Stimulated activated CD8-positive, alpha-beta memory T cell treated with anti-CD3 and anti-CD28 coated beads, Interleukin-2, amount 100 ng/mL, for 48 hours (primary cell): ENCODE results near the gene UBE2E3.

Experiments used
- DNase-seq, 2 donors: peaks; one replicate each; pipeline ENCODE4 v3.0.0-alpha.2; 2020; ENCODE audit warnings: low read depth in 2 of 2

The UBE2E3 gene

DNA sequence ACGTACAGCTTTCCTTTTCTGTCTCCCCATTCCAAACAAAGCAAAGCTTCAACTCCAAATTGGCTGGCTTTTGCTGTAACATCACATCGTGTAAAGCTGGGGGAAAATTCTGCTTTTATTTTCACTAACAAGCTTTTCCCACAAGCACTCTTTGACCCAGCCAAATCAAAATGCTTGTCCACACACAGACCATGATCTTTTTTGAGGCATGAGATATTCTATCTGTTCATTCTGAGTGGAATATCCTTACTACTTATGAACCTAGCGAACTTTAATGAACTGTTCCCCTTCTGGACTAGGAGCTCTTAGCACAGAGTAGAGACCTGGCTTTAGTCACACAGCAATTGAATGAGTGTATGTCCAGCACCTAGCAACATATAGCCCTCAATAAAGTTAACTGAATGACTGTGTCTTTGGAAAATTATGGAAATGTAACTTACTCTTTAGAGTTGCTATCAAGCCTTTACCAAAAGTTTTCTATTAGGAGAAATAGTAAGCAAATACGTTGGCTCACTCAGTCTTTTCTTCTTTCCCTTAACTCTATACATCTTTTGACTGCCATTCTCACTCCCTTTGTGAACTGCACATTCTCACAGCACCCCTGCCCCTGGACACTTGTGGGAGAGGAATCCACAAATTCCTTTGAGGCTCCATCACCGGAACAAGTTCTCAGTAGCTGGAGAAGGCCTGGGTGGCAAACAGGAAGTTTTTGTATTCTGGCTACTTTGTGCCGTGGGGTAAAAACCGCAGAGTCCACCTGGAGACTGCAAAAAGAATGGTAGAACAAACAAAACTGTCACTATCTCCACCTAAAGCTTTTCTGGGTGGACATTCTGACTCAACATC is 1.3 kb upstream of the UBE2E3 start:
- no peak for DNase-seq

DNA sequence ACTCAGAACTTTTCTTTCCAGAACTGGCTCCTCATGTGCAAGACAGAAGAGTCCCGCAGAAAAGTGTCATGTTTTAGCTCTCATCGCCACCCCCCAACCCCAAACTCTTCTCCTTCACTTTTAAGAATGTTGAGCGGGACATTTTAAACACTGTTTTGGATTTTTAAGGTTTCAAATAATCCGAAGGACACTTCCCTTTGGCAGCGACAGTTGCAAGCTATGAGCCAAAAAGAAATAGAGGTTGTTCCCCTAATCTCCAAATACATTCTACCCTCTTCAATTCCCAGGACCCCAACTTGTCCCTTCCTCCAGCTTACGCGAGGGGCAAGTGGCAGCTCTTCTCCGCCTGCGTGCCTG is 678 bp upstream of the UBE2E3 start:
- no peak for DNase-seq

DNA sequence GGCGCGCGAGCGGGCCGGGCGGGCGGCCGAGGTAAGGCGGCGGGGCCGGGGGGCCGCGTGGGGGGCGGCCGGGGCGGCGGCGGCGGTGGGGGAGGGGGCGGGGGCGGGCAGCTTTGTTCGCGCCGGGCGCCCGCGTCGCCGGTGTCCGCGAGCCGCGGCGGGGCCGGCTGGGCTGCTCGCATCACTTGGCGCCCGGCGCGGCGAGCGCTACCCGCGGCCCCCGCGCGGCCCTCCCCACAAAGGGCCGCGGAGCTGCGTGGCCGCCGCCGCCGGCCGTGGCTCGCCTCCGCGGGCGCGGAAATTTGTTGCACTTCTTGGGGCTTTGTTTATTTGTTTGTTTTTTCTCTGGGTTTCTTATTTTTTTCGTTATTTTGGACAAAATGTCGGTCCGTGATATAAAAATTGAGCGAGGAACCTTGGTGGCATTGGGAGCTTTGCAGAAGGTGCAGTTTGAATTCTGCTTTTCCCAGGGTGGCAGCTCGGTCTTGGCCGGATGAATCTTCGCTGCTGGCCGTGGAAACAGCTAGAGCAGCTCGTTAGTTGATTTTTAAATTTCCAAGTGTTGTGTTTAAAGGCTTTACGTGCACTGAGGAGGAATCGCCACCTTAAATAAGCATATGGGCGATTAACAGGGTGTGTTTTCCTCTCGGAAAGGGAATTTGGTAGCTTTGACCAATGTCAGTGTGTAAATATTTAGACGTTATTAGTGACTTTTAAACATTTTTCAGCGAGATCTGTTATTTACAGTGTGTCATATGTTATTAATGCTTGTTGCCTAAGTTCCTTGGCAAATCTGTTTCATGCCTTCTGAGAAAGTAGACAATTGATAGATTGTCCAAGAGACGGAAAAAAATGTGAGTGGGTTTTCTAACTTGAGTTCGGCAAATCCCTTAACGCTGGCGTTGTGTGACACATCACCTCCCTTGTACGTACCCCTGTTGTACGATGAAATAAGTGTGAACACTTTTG is 822 bp downstream of the UBE2E3 start:
- no peak for DNase-seq

DNA sequence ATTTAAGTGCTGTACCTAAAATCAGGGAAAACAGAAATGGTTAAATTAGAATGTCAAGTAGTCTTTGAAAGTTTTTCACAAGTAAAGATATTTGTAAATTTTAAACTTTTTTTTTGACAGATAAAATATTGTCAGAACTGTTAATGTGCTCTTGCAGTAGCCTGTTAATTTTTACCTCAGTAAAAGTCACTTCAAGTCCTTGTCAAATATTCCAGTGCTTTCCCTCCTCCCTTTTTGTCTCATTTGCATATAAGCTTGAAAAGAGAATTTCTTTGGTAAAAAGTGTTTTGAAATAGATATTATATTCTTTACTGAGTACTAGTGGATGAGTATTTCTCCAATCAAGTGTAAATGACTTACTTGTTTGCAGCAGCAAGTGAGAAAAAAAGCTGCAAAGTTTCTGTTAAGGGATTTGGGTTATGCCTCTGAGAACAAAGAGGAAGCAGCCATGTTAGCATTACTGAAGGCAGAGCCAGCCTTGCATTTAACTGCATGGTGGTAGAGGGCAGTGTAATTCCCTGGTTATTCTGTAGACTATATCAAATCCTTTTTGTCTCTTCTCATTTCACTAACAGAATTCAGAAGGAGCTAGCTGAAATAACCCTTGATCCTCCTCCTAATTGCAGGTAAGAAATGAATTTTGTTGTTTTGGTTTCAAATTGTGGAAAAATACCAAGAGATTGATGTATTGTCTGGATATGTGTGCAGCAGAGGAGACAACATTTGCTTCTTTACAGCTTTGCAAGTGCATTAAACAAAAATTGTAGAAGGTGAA is 3.2 kb downstream of the UBE2E3 start:
- no peak for DNase-seq

DNA sequence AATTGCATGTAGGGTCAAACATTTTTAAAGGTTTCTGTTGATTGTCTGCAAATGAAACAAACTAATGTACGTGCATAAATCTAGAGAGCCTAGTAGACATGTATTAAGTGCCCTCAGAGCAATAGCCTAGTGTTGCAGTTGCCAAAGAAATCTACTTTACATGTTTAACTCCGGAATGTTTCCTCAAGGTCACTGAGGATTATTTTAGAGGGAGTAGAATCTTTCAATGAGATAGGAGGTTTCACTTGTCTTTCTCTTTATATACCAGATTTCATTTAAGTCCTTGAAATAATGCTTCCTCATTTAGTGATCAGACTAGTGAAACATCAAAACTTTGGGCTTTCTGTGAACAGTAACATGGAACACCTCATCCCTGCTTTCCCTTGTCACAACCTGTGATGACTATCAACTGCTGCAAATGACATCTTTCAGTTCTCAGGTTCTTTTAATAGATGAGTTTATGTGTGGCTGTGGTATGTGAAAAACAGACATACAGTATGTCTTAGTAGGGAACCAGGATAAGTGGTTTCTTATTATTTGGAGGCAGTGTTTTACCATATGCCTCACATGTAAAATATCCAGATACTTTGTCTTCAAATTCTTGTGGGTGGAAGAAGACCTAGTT is 5.5 kb downstream of the UBE2E3 start:
- no peak for DNase-seq

DNA sequence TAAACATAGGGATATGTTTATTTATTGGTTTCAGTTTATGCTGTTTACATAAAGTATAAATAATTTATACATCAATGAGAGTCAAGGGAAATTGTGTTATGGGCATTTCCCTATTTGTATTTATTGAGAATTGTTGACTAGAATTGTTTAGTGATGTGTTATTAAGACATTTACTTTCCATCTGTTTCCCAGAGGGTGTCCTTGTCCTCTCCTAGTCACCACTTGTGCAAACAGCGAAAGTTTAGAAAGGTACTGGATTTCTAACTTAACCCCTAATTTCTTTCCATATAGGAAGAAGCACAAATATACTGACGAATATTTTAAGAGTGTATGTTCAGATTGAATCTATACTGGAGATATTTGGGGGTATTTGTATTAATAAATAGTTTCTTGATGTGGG is 6.7 kb downstream of the UBE2E3 start:
- DNase-seq, result no peak

DNA sequence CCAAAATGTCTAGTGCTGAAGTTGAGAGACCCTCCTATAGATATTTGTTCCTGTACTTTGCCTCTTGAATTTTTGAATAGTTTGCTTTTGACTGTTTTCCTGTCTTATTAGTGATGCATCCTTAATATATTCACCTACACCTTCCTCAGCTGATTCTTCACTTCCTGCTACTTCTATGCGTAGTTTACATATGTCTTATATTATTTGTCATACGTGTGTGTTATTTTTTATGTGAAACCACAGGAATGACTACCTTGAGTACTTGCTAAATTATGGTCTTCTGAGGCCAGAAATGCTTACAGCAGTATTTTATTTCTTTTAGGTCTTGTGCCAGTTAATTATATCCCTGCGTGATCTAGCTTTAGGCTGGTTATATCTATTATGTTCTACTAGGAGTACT is 9.9 kb downstream of the UBE2E3 start:
- no peak for DNase-seq

DNA sequence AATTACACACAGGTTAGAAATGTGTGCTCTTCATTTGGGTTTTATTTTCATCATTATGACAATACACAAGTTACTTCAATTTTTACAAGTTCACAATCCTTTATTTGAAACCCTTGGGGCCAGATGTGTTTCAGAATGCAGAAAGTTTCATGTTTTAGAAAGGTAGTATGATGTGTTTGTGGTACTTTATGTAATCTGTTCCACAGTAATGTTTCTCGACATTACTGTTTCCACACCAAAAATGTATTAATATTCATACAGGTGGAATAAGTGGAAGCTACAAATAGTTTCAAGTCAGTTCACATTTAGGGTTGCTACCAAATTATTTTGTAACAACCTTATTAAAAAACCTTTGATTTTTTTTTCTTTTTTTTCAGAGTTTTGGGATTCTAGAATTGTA is 10.4 kb downstream of the UBE2E3 start:
- DNase-seq, result no peak

DNA sequence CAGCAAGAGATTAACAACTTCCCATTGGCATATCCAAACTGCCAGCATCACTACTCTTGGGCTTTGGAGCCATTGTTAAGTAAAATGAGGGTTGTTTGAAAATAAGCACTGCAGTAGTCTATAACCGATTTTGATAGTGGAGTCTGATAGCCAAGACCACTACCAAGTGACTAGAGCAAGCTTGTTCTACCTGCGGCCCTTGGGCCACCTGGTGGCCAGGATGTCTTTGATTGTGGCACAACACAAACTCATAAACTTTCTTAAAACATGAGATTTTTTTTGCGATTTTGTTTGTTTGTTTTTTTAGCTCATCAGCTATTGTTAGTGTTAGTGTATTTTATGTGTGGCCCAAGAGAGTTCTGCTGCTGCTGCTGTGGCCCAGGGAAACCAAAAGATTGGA is 11.0 kb downstream of the UBE2E3 start:
- no peak for DNase-seq

DNA sequence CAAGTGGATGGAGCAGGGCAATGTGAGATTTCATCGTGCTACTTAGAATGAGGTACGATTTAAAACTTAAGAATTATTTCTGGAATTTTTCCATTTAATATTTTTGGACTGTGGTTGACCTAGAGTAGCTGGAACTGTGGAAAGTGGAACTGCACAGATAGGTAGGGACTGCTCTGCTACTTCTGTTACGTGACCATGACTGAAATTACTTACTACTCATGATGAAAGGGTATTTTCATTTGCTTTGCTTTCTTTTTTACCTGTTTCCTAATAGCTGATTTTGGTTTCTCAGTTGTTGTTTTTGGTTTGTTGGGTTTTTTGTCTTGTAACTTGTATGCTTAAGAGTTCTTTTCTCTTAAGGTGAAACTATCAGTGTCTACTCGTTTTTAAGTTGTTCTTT is 11.4 kb downstream of the UBE2E3 start:
- DNase-seq, result no peak

DNA sequence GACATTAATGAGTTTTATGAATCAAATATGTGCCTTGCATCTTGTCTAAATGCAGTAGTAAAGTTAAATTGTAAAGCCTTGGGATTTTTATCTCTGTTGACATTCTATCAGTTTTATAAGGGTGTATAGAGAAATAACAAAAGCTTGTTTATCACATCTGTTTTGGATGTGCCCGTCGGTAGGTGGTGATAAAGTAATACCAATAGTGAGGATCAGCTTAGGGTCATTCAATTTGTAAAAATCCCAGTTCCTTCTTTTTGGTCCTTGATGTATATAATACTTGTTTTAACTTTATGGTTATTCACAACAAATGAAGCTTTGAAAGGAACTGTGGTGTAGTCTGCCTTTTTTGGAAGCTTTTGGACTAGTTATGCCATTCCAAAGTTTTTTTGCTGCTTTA is 12.6 kb downstream of the UBE2E3 start:
- DNase-seq, result no peak

DNA sequence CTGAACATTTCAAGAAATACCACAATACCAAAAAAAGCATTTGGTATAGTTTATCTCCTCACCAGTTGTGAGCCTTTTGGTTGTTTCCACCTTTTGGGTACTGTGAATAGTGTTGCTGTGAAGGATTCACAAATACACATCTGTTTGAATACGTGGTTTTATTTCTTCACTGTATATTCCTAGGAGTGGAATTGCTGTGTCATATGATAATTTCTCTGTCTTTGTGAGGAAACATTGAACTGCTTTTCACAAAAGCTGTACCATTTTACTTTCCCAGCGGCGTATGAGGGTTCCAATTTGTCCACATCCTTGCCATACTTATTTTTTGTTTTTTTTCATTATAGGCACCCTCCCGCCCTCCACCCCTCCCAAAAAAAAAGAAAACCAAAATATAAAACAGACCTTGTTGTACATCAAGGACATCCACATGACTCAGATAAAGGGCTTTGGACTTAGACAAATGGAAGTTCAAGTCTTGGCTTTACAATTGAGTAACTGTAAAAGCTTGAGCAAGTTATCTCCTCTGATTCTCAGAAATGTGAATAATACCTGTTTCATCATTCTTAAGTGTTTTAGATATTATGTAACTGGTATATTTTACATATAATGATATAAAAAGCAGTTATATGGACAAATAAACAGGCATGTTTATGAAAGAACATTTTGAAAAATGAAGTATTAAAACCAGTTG is 19.0 kb downstream of the UBE2E3 start:
- no peak for DNase-seq

DNA sequence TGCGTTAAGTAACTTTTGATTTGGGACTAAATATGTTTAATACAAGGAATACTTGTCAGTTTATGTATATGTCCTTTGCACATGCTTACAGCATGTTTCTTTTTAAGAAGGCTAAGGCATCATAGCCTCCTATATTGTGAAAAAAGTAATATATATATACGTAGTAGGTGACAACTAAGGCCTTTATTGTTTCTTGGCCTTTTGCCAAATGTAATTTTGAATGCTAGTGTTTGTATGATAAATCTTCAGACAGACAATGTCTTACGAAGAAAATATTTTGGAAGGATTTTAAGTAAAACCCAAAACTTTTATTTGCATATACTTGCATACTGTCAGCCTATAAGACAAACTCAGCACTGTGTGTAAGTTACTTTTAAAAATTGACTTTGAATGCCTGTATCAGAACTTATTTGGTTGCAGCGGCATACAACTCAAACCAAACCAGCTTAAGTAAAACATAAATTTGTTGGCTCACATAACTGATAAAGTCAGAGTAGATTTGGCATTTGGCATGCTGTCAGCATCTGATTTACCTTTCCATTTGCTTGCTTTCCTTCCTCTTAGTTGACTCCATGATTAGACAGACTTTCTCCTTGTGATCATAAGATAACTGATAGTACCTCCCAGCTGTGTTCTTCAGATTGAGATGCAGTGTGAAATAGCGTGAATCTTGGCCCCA is 24.4 kb downstream of the UBE2E3 start:
- DNase-seq, result no peak

DNA sequence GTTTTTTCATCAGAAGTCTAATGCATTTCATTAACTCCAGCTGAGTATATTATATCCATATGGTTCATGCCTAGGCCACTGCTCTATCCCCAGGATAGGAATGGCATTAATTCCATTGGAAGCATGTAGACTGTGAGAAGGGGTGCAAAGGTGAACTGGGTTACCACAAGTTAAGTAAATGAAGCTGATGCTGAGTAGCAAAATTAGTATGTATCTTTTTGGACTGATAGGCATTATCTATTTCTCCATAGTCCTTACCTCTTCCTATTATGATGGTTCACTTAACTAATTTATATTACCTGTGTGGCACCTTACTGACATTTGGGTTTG is 24.9 kb downstream of the UBE2E3 start:
- DNase-seq, result no peak

DNA sequence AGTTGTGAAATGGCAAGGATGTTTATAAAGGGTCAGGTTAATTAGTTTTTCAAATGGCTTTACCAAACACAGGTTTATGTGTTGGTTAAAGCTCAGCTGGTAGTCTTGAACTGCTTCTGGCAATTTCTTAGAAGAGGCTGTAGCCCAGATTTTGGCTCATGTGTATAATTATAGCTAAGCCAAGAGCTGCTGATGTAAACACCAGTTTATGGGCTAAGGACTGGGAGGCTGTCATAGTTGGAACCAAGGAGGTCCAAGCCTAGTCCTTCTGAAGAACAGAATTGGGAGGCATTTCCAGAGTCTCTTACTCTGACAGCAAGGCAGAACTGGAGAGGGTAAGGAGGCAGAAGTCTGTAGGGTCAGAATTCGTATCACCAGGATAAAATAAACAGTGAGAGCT is 25.4 kb downstream of the UBE2E3 start:
- no peak for DNase-seq

DNA sequence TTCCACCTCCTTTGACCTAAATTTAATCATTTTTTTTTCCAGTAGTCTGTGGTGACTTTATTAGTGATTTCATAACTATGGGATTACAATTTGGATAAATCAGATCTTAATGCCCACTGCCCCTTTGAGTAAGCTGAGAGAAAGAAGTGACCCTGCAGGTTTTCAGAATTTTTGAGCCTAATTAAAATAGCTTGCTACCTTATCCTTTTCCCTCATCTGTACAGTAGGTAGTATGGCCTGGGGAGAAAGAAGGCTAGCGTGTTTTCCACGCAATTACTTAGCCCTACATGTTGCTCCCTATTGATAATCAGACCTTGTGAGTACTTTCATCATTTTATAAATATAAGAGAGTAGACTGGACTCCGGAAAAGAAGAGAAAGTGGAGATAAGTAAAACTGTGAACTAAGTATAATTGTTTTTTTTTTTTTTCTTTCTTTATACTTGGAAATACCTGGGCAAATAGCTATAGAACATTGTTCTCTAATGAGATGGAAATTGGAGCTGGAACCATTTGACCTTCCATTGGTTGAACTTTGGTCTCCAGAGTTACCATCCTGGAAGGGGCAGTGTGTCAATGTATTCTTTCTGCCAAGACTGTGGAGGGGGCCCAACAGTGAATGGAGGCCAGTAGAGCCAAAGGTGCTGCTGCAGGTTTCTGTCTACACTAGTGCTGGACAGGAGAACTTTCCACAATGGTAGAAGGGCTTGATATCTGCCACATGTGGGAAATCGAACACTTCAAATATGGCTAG is 26.9 kb downstream of the UBE2E3 start:
- no peak for DNase-seq

DNA sequence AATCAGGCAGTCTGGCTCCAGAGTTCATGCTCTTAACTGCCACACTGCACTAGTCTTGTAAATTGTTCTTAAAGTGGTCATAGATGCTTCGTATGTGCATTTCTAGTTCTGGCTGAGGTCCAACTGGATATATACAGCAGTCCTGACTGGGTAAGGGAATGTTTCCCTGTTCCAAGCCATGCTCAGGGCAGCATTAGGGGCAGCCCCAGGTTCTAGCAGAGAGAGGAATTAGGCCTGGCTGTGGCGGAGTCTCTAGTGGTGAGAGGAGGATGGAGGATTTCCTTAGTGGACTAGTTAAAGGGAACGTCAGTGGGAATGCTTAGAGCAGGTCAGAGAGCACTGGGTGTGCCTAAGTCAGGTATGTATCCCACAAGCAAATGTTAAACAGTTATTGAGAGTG is 28.0 kb downstream of the UBE2E3 start:
- DNase-seq, result no peak

DNA sequence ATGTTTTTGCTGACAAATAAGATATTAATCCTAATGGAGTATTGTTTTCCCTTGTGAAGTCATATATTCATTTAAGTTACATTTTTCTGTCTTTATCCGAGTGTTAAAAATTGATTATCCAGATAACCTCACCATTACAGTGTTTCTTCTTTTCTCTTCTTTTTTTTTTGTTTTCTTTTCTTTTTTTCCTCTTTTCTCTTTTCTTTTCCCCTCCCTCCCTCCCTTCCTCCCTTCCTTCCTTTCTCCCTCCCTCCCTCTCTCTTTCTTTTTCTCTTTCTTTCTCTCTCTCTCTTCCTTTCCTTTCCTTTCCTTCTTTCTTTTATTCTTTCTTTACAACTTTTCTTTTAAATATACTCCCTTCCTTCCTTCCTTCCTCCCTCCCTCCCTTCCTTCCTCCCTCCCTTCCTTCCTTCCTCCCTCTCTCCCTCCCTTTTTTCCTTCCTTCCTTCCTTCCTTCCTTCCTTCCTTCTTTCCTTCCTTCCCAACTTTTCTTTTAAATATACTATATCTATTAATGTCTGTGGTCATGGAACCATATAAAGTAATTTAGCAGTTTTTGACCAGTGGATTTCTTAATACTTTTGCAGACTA is 40.9 kb downstream of the UBE2E3 start:
- no peak for DNase-seq

DNA sequence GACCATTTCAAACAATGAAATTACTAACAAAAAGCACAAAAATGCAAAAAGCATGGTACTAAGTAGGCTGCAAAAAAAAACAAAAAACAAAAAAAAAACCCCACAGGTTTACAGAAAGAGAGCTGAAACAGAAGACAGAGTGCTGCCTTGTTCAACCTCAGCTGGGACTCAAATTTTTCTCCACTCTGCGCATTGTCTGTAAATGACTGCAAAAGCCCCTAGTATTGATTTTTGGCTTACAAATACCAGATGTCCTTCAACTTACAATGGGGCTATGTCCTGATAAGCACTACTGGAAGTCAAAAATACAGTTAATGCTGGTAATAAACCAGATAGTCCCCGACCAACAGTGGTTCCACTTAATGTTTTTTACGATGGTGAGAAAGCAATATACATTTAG is 42.2 kb downstream of the UBE2E3 start:
- DNase-seq, result no peak

DNA sequence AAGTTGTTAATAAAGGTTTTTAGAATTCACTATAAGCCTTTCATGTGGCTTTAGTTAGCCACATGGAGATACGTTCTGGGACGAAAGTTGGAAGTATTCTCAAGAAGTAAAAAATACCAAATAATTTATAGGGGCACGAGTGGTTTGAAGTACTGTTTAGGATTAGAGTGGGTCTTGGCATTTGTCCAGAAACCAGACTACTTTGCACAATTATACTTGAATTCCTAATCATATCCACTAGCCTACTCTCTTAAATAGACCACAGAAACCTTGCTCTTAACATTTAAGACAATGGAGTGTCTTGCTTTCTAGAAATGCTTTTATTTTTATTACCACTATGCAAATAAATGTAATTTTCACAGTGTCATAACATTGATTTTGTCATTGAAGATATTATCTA is 44.6 kb downstream of the UBE2E3 start:
- DNase-seq, result no peak
